Parathyroid adenoma (tissue), 2 donors: ENCODE measurements around the gene RFNG.

Experiments
- H2AFZ ChIP-seq: fragments of 300-600 bp; sonication (generic); one replicate; pipeline ENCODE4 v1.7.0; 2017; ENCODE audit warnings: antibody characterized with exemption, mild to moderate bottlenecking
- H3K27ac ChIP-seq: fragments of 300-600 bp; sonication (generic); one replicate; pipeline ENCODE4 v1.7.0; 2017
- H3K27me3 ChIP-seq: fragments of 300-600 bp; sonication (generic); one replicate; pipeline ENCODE4 v1.7.0; 2017; ENCODE audit warnings: low read length; ENCODE audit not compliant: control insufficient read depth, insufficient read depth
- H3K36me3 ChIP-seq: fragments of 300-600 bp; sonication (generic); one replicate; pipeline ENCODE4 v1.7.0; 2017; ENCODE audit warnings: low read length; ENCODE audit not compliant: control insufficient read depth, insufficient read depth
- H3K4me1 ChIP-seq: fragments of 300-600 bp; sonication (generic); one replicate; pipeline ENCODE4 v1.7.0; 2017; ENCODE audit warnings: control low read depth
- H3K4me2 ChIP-seq: fragments of 300-600 bp; sonication (generic); one replicate; pipeline ENCODE4 v1.7.0; 2017; ENCODE audit warnings: low read length
- H3K4me3 ChIP-seq: fragments of 300-600 bp; sonication (generic); one replicate; pipeline ENCODE4 v1.7.0; 2017; ENCODE audit warnings: low read depth, low read length
- H3K79me2 ChIP-seq: fragments of 300-600 bp; sonication (generic); one replicate; pipeline ENCODE4 v1.7.0; 2017; ENCODE audit warnings: control low read depth
- H3K9ac ChIP-seq: fragments of 300-600 bp; sonication (generic); one replicate; pipeline ENCODE4 v1.7.0; 2017; ENCODE audit warnings: mild to moderate bottlenecking
- H3K9me3 ChIP-seq: fragments of 300-600 bp; sonication (generic); one replicate; pipeline ENCODE4 v1.7.0; 2017; ENCODE audit warnings: low read length; ENCODE audit not compliant: control insufficient read depth
- CTCF ChIP-seq: fragments of 300-600 bp; sonication (generic); IDR thresholded peaks from one replicate; pipeline ENCODE4 v1.7.0; 2017; ENCODE audit warnings: antibody characterized with exemption, mild to moderate bottlenecking
- donor health status: primary hyperparathyroidism.

RFNG gene

GRCh38 chr17:82007495-82008257, 43.9 kb downstream of the RFNG start:
- Histone ChIP-seq H3K36me3 (no peaks in the 10 kb centered on the region), H3K27ac (no peak overlapping the region)

GRCh38 chr17:82007228-82007494, 44.5 kb downstream of the RFNG start:
- H3K4me1 ChIP-seq, result no peaks in the 10 kb centered on the region
- TF ChIP-seq CTCF, result no peak

More at GRCh38 chr17:82007495-82008257, 43.9 kb downstream of the RFNG start:
- no peaks in the 10 kb centered on the region for H3K79me2 ChIP-seq
- no peak overlapping the region for H3K4me2 ChIP-seq
- H2AFZ ChIP-seq, result no peak overlapping the region
- H3K9me3 ChIP-seq, result no peaks in the 10 kb centered on the region
- no peak overlapping the region for H3K4me3 ChIP-seq
- no peak overlapping the region for H3K9ac ChIP-seq
- H3K4me1 ChIP-seq, result no peaks in the 10 kb centered on the region
- H3K27me3 ChIP-seq, result no peaks in the 10 kb centered on the region
- TF ChIP-seq CTCF, result no peak

GRCh38 chr17:82006468-82007227, 45.0 kb downstream of the RFNG start:
- no peak for TF ChIP-seq CTCF
- no peak overlapping the region for H3K4me2 ChIP-seq
- H3K36me3 ChIP-seq, result no peaks in the 10 kb centered on the region
- no peak overlapping the region for H3K9ac ChIP-seq
- no peaks in the 10 kb centered on the region for H3K79me2 ChIP-seq
- no peak overlapping the region for H2AFZ ChIP-seq
- no peaks in the 10 kb centered on the region for H3K9me3 ChIP-seq
- H3K27ac ChIP-seq, result no peak overlapping the region
- no peak overlapping the region for H3K4me3 ChIP-seq
- H3K4me1 ChIP-seq, result no peaks in the 10 kb centered on the region
- H3K27me3 ChIP-seq, result no peaks in the 10 kb centered on the region

More at GRCh38 chr17:82007228-82007494, 44.5 kb downstream of the RFNG start:
- H3K27me3 ChIP-seq, result no peaks in the 10 kb centered on the region
- no peaks in the 10 kb centered on the region for H3K9me3 ChIP-seq
- no peak overlapping the region for H3K4me3 ChIP-seq
- no peak overlapping the region for H2AFZ ChIP-seq
- no peak overlapping the region for H3K4me2 ChIP-seq
- no peaks in the 10 kb centered on the region for H3K36me3 ChIP-seq
- H3K79me2 ChIP-seq, result no peaks in the 10 kb centered on the region
- H3K27ac ChIP-seq, result no peak overlapping the region
- H3K9ac ChIP-seq, result no peak overlapping the region

DNA sequence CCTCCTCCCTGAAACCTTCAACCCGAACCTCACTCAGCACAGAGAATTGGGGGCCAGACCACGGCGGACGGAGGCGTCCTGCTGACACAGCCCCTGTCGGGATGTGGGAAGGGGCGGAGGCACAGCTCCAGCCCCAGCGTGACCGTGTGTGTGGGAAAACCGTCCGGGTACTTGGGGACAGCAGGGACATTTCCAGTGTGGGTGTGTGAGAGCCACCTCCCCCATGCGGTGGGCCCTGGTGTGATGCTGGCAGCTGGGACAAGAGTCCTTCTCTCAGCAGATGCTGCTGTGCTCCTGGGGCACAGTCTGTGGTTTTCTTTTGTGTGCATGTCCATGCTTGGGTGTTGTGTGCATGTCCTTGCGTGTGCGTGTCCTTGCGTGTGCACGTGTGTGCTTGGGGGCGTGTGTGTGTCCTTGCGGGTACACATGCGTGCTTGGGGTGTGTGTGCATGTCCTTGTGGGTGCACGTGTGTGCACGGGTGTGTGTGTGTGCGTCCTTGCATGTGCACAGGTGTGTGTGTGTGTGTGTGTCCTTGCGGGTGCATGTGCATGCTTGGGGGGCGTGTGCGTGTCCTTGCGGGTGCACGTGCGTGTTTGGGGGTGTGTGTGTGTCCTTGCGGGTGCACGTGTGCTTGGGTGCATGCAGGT, 45.8 kb downstream of the RFNG start:
- H3K4me1 ChIP-seq, result no peaks in the 10 kb centered on the region
- H3K4me2 ChIP-seq, result no peak overlapping the region
- H3K36me3 ChIP-seq, result no peaks in the 10 kb centered on the region
- no peak overlapping the region for H3K4me3 ChIP-seq
- no peak overlapping the region for H3K27ac ChIP-seq
- H2AFZ ChIP-seq, result no peak overlapping the region
- TF ChIP-seq CTCF, result no peak
- H3K27me3 ChIP-seq, result no peaks in the 10 kb centered on the region
- no peaks in the 10 kb centered on the region for H3K79me2 ChIP-seq
- H3K9me3 ChIP-seq, result no peaks in the 10 kb centered on the region
- no peak overlapping the region for H3K9ac ChIP-seq
